GM12864 (cell line): Measurements from ENCODE around the gene OLFML1.

Experiments used
- DNase-seq: peaks from one replicate; pipeline ENCODE4 v3.0.0-alpha.2; 2011; ENCODE audit warnings: low read depth
- H3K4me3 ChIP-seq: 2 replicates; pipeline ENCODE4 v1.5.1; 2011; ENCODE audit warnings: mild to moderate bottlenecking, low read depth, low read length, control low read depth
- CTCF ChIP-seq: IDR thresholded peaks from 2 replicates; pipeline ENCODE4 v1.5.1; 2011; ENCODE audit warnings: low read depth, mild to moderate bottlenecking, moderate library complexity, low read length, control low read depth, inconsistent platforms; ENCODE audit errors: missing control alignments

The OLFML1 gene

GRCh38 chr11:7473717-7474116 lies 11.6 kb upstream of the OLFML1 start:
- DNase-seq: no peak

GRCh38 chr11:7480113-7480512 lies 5.2 kb upstream of the OLFML1 start:
- H3K4me3 ChIP-seq: no peak overlapping the region
- no peak for DNase-seq
- TF ChIP-seq CTCF: no peak

More at GRCh38 chr11:7473717-7474116, 11.6 kb upstream of the OLFML1 start:
- no peak overlapping the region for H3K4me3 ChIP-seq
- no peak for TF ChIP-seq CTCF

- TF ChIP-seq CTCF: no peak
- H3K4me3 ChIP-seq: no peak overlapping the region
- no peak for DNase-seq
Observed at GRCh38 chr11:7484131-7484530, 1.2 kb upstream of the OLFML1 start.

- TF ChIP-seq CTCF: no peak
- no peak overlapping the region for H3K4me3 ChIP-seq
- no peak for DNase-seq
Observed at GRCh38 chr11:7484645-7485044, 661 bp upstream of the OLFML1 start.

- no peak overlapping the region for H3K4me3 ChIP-seq
- TF ChIP-seq CTCF: no peak
- DNase-seq: no peak
Observed at GRCh38 chr11:7486098-7486780, 933 bp downstream of the OLFML1 start.

- TF ChIP-seq CTCF: no peak
- no peak for DNase-seq
Observed at GRCh38 chr11:7486781-7487140, 1.5 kb downstream of the OLFML1 start.

GRCh38 chr11:7487360-7487759 lies 2.1 kb downstream of the OLFML1 start:
- H3K4me3 ChIP-seq: no peak overlapping the region

More at GRCh38 chr11:7486781-7487140, 1.5 kb downstream of the OLFML1 start:
- no peak overlapping the region for H3K4me3 ChIP-seq

More at GRCh38 chr11:7487360-7487759, 2.1 kb downstream of the OLFML1 start:
- TF ChIP-seq CTCF: no peak
- DNase-seq: no peak
